HL-60/S4 treated with retinoic acid at 250 ng/mL for 4 days and 3 days (cell line): Measurements from ENCODE around the gene PTK6.
"Not testable (repeated sequence)": the region's sequence is repeated elsewhere in the genome, so short reads cannot be mapped to it uniquely, and the experiment has no call there.

Experiments
- in situ Hi-C: fragments of 300-500 bp; cut with MboI; formaldehyde crosslinking; loops from 2 replicates; pipeline ENCODE4 v1.7.0; 2022; ENCODE audit warnings: low sequenced_read_pairs

PTK6 gene

DNA sequence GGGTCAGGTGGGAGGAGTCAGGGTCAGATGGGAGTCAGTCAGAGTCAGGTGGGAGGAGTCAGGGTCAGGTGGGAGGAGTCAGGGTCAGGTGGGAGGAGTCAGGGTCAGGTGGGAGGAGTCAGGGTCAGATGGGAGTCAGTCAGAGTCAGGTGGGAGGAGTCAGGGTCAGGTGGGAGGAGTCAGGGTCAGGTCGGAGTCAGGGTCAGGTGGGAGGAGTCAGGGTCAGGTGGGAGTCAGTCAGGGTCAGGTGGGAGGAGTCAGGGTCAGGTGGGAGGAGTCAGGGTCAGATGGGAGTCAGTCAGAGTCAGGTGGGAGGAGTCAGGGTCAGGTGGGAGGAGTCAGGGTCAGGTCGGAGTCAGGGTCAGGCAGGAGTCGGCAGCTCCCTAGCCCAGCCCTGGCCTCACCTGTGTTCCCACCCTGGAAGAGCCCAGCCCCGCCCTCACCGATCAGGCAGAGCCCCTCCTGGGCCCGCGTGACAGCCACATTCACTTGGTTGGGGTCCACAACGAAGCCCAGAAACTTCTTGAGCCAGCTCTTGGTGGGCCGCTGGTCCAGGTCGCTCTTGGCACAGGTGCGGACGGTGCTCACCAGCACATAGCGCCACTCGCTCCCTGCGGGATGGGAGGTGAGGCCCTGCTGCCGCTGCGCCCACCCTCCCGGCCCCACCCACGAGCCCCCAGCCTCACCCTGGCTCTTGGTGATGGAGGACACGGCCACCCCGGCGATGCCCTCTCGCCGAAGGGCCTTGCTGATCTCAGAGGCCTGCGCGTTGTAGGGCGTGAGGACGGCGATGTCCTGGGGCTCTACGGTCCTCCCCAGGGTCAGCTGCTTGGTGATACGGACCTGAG lies 22.5 kb upstream of the PTK6 start:
- in situ Hi-C loops, result not testable (repeated sequence)

DNA sequence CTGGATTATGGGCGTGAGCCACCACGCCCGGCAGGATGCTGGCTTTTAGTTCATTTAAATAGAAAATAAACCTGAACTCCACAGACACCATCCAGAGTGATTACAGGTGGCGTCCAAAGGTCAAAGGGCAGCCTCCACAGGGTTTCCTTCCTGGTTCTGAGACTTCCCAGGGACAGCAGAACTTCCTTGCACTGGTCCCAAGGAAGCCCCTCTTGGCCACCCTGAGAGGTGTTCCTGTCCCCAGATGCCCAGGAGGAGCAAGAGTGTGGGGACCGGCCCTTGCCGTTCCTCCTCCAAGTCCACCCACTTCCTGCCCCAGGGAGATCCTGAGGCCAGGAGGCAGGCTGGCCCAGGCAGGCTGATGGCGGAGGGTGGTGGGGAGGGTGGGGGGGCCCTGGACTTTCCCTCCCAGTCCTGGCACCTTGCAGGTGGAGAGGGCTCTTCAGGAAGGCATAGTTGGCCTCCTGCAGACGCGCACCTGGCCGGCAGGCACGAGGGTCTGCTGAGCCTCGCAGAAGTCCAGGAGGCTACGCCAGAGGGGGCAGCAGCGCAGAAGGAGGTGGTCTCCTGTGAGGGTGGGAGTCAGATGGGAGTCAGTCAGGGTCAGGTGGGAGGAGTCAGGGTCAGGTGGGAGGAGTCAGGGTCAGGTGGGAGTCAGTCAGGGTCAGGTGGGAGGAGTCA lies 21.8 kb upstream of the PTK6 start:
- in situ Hi-C loops, result no loop called here

DNA sequence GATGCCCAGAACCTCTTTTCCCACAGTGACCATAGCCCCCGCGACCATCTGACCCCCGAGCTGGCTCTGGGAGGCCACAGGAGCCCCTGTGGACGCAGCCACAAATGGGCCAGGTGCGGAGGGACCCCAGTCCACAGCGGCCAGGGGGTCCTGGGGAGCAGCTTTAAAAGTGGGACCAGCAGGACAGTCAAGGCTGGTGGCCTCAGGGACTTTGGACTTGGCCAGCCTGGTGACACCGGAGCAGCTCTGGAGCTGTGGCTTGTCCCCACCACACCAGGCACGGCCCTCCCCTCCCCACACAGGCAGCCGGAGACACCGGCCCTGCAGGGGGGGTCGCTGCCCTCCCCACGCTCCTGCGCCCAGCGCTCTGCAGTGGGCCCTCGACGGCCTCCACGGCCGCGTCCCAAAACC lies 20.3 kb upstream of the PTK6 start:
- in situ Hi-C loops, result no loop called here

DNA sequence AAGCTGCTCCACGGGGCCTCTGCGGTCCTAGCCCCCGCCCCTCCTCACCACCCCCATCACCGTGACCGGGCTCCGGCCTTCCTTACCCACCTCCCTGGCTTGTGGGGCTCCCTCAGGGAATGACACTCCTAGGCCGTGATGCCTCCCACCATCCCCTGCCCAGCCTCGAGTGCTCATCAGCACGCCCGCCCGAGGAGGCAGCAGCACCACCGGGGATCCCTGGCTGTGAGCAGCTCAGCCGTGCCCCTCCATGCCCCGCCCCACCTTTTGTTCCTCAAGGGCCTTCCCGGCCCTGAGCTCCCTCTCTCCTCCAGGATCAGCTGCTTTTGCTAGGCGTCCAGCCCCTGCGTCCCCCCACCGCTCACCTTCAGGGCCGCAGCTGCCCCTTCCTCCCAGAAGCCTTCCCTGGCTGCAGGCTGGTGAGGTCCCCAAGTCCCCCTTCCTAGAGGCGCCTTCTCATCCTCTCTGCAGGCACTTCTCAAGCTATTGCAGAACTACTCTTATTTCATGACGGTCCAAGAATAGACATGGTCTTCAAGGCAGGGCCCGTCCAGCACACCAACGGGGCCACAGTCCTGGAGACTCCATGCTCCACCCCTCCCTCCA lies 19.8 kb upstream of the PTK6 start:
- in situ Hi-C loops, result no loop called here

DNA sequence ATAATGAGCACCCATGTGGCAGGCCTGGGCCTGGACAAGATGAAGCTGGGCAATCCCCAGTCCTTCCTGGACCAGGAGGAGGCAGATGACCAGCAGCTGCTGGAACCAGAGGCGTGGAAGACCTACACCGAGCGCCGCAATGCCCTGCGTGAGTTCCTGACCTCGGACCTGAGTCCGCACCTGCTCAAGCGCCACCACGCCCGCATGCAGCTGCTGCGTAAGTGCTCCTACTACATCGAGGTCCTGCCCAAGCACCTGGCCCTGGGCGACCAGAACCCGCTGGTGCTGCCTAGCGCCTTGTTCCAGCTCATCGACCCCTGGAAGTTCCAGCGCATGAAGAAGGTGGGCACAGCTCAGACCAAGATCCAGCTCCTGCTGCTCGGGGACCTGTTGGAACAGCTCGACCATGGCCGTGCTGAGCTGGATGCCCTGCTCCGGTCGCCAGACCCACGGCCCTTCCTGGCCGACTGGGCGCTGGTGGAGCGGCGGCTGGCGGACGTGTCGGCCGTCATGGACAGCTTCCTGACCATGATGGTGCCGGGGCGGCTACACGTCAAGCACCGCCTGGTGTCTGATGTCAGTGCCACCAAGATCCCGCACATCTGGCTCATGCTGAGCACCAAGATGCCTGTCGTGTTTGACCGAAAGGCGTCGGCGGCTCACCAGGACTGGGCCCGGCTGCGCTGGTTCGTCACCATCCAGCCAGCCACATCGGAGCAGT lies 18.6 kb upstream of the PTK6 start:
- in situ Hi-C loops, result no loop called here

DNA sequence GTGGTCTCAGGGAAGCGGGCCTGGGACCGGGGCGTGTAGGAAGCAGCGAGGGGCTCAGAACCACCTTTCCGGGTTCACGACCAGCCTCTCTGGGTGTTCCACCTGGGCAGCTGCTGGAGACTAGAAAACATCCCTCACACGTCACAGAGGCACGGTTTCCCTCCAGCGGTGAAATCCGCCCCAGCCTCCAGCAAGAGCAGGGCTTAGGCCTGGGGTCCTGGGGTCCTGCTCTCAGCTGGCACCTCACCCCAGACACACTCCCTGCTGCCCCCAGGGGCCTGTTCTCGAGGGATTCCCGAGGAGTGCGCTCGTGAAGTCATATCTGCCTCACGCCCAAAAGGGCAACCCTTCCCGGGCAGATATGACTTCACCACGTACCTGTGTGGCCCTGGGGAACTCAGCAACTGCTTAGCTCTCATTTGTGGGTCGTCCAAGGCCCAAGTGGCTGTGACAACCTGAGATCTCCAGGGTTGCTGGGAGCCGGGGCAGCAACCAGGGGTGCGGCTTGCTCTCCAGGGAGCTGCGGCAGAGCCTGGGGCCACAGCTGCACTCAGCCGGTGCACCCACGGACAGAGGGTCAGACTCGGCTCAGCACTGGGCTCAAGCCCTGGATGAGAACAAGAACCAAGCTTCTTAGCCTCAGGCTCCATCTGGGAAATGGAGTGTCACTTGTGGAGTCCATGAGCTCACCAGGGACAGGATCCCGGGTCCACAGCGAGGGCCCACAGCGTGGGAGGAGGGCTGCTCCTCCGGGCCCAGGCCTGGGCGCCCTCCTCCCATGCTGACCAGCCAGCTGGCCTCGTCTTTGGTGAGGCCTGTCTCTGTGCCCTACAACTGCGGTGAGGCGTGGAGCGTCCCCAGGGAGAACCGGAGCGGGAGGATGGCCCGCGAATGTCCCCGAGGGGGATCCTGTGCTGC lies 17.4 kb upstream of the PTK6 start:
- in situ Hi-C loops, result no loop called here

DNA sequence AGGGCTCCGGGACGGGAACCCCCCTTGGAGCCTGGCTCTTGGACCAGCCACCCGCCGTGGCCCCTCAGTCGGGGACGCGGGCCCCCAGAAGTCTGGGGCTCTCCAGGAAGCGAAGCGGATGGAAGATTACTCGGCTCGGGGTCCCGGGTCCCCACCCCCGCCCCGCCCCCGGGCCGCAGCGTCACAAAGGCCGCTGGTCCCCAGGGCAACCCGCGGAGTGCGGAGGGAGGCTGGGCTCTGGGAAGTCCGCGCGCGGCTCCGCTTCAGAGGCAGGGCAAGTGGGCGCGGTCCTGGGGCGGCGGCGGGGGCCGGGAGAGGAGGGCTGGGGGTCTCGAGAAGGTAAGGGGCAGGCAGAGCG lies 16.7 kb upstream of the PTK6 start, which contains the start of gene FNDC11:
Gene FNDC11, plus strand, starts transcription at position 227 of the 358 bp plus-strand sequence. CDS start 1,505 bp downstream, outside the sequence.
- in situ Hi-C loops, result no loop called here

DNA sequence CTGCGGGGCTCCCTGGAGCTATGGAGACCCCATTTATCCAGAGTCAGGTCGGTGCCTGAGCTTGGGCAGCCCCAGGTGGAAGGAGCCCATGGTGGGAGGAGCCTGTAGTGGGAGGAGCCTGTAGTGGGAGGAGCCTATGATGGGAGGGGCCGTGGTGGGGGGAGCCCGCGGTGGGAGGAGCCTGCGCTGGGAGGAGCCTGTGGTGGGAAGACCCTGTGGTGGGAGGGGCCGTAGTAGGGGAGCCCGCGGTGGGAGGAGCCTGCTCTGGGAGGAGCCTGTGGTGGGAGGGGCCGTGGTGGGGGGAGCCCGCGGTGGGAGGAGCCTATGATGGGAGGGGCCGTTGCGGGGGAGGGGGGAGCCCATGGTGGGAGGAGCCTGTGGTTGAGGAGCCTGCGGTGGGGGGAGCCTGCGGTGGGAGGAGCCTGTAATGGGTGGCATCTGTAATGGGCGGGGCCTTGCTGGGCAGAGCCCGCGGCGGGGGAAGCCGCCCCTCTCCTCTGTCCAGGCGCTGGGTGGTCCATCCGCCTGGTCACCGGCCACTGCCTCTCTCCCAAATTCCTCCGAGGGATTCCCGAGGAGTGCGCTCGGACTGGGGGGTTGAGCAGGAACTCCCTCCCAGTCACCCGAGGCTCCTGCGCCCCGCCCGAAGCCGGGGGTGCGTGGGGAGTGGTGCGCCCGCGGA lies 16.2 kb upstream of the PTK6 start:
- in situ Hi-C loops, result no loop called here

DNA sequence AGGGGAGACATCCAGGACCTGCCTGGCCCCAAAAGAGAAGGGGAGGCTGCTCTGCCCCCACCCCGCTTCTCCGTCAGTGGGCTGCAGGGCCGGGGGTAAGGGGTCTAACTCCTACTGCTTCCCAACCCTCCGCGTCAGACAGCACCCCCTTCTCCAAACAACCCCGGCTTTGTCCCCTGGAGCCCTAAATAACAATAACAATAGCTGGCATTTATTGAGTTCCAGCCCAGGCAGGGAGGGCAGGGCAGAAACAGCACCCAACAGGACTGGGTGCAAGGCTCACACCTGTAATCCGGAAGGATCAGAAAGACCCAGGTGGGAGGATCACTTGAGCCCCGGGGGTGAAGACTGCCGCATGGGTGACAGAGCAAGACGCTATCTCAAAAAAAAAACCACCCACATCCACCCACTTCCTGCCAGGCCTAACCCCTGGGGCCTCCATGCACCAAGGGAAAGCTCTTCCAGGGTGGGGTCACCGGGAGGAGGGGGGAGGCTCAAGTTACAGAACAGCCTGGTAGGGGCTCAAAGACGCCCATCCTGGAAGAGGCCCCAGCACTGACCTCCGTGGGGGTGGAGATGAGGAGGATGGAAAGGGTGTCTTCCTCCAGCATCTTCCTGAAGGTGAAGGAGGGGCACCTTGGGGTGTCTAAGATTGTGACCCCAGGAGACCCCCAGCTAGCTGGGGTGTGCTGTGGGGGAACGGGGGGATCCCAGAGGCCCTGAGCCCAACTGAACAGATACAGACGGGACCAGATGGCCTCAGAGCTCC lies 15.5 kb upstream of the PTK6 start:
- in situ Hi-C loops, result no loop called here

DNA sequence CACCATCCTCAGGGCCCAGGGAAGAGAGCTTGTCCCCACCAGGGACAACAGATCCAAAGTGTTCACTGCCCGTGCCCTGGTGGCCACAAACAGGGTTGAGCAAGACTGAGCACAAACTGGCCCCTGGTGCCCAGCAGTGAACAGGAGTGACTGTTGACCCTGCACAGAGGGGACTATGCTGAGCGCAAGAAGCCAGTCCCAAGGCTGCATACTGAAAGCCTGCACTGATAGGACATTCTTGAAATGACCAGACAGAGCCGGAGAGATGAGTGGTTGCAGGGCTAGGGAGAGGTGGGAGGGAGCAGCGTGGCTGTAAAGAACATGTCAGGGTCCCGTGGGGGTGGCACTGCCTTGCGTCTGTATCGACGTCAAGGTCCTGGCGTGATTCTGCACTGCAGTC lies 13.9 kb upstream of the PTK6 start:
- in situ Hi-C loops, result no loop called here

DNA sequence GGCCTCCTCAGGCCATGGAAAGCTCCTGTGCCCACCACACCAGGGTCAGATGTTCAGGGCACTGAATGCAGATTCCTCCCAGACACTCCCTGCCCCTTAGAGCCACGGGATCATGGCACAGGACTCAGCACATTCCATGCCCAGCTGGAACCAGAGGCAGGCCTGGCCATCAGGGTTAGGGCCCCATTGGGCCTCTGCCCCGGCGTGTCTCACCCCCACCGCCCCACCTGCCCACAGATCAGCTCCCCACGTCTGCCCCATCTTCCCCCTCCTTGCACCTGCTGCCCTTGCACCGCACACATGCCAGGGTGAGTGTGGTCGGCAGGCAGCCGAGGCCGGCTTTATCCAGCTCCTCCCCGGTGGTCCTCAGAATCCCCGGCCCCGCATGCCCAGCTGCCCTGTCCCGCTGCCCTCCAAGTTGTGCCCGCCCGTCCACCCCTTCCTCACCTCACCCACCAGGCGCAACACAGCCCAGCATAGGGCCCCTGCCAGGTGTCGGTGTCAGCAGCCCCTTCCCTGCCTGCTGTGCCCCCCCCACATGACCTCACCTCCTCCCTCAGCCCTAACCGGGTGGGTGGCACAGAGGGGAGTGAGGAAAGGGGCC lies 12.6 kb upstream of the PTK6 start:
- in situ Hi-C loops, result no loop called here

DNA sequence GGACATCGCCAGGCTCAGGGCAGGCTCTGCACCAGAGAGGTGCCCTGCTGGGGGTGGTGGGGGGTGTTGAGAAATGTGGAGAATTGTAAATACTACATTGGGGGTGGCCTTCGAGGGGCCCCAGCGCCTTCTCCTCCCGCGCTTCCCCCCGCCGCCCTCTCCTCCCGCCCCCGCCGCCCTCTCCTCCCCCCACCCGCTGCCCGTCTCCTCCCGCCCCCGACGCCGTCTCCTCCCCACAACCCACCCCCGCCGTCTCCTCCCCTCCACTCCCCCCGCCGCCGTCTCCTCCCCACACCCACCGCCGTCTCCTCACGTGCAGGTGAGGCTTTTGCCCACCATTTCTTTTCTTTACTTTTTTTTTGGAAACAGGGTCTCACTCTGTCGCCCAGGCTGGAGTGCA lies 11.8 kb upstream of the PTK6 start:
- in situ Hi-C loops, result no loop called here

DNA sequence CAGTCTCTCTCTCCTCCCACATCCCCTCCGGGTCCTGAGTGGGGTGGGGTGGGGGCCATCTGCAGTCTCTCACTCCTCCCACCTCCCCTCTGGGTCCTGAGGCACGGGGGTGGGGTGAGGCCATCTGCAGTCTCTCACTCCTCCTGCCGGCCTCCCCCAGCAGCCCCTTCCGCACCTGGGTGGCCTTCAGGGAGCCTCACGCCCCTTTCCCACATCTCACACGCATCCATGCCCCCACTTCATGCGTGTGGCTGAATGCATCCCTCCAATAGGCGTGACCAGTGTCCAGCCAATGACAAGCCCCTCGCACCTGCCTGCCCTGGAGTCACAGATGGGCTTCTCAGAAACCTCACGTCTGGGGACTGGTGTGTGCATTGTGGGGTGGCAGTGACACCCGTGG lies 11.4 kb upstream of the PTK6 start:
- in situ Hi-C loops, result no loop called here

DNA sequence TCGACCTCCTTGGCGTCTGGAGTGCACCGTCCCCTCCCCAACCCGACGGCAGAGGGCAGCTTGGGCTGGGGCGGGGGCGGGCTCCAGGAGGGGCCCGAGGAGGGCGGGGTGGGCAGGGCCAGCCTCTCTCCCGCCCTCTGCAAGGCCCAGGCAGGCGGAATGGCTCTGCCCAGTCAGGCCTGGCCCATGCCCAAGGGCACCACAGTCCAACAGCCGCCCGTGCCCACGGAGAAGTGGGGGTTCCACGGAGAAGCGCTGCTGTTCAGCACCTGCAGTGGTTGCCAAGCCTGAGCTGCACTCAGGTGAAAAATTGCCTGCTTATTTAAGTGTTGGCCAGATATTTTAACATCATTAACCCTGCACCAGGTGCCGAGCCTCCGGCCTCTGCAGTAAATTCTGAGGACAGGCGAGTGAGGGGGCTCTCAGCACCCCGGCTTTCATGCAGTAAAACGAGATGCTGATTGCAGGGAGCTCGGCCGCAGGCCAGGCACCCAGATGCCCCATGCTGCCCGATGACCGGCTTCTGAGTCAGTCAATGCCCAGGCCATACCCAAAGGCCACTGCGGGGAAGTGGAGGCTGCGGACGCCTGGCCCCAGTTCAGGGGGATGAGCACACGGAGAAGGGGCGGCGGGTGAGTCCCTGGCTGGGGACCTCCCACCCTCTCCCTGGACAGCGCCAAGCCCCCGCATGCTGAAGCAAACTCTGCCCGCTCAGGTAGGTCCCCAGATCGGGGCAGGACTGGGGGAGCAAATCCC lies 10.7 kb upstream of the PTK6 start, which contains the start of gene SRMS:
Gene SRMS, minus strand, starts transcription at position 25 of the 756 bp plus-strand sequence. CDS start 286 bp downstream, outside the sequence.
- in situ Hi-C loops, result no loop called here

DNA sequence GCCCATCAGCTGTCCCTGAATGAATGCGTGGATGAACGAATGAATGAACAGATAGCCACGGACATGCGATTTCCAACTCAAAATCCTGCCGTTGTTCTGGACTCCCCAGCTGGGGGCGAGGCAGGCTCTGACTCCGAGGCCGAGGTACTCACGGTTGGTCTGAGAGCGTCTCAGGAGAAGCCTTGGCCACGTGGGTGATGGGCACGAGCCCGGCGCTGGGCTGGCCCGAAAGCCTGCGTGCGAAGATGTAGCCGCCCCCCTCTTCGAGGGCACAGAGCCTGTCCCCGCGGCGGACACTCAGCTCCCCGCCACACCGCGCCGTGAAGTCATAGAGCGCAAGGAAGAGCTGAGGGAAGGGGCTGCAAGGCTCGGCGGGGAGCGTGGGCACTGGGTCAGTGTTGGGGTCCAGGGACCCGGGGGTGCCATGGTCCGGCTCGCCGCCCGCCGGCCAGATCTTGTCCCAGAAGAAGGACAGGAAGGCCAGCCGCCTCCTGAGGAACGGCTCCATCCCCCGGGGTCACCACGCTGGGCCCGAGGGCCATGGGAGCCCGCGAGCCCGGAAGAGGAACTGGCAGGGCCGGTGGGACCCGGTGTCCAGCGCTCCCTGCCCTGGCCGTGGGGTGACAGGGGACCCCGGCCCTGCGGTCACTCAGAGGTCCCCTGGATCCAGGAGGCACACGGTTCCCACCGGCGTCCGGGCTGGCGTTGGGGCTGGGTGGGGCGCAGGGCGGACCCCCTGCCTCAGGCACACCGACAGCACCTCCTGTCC lies 10.0 kb upstream of the PTK6 start:
- in situ Hi-C loops, result no loop called here

DNA sequence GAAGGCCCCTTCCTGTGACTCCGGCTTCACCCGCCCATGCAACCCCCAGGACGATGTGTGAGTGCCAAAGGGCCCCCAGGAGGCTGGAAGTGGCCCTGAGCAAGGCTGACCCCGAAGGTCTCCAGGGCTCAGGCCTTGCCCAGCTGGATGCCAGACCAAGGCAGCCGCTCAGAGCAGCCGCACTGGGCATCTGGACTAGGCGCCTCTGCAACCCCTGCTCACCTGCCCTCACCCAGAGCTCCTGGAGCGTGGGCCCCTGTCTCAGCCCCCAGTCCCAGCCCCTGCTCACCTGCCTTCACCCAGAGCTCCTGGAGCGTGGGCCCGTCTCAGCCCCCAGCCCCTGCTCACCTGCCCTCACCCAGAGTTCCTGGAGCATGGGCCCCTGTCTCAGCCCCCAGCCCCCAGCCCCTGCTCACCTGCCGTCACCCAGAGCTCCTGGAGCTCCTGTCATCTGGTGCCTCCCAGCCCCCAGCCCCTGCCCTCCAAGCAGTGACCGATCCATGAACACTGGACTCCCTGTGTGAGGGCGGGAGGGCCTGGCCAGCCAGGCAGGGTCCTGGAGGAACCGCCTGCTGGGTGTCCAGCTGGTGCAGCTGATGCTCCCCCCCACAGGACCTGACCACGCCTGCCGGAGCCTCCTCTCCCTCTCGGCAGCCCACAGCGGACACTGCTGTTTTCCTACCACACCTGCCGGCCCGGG lies 9.2 kb upstream of the PTK6 start:
- in situ Hi-C loops, result no loop called here
